IMR-90 (cell line): ENCODE data around the gene DNAJB2.

Source experiments
- CTCF ChIP-seq: conservative IDR thresholded peaks from 2 replicates; pipeline ENCODE4 v1.5.1; 2012; ENCODE audit warnings: mild to moderate bottlenecking, low read depth, low read length, improper control_type of control experiment
- ELK1 ChIP-seq: fragments of 150-350 bp; IDR thresholded peaks from 2 replicates; pipeline ENCODE4 v1.6.1; 2016; ENCODE audit warnings: low read depth, mild to moderate bottlenecking, low read length, moderate library complexity, borderline replicate concordance
- MXI1 ChIP-seq: IDR thresholded peaks from 2 replicates; pipeline ENCODE4 v1.6.1; 2012; ENCODE audit warnings: low read depth, mild to moderate bottlenecking, low read length, moderate library complexity, borderline replicate concordance
- POLR2A ChIP-seq: IDR thresholded peaks from 2 replicates; pipeline ENCODE4 v1.6.1; 2012; ENCODE audit warnings: mild to moderate bottlenecking, low read depth, low read length
- RAD21 ChIP-seq: IDR thresholded peaks from 2 replicates; pipeline ENCODE4 v1.6.1; 2012; ENCODE audit warnings: low read length, improper control_type of control experiment
- RCOR1 ChIP-seq: IDR thresholded peaks from 2 replicates; pipeline ENCODE4 v1.6.1; 2012; ENCODE audit warnings: mild to moderate bottlenecking, low read length, improper control_type of control experiment; ENCODE audit not compliant: insufficient replicate concordance
- USF2 ChIP-seq: fragments of 150-350 bp; IDR thresholded peaks from 2 replicates; pipeline ENCODE4 v1.6.1; 2017; ENCODE audit warnings: mild to moderate bottlenecking, antibody characterized with exemption, low read length, low read depth

- TF ChIP-seq POLR2A (no peak), CTCF (no peak), ELK1 (no peak), RCOR1 (no peak), MXI1 (no peak), USF2 (no peak), RAD21 (no peak)
Observed at GRCh38 chr2:219268294-219268693, 10.9 kb upstream of the DNAJB2 start.
